LNCAP (cell line): ENCODE measurements around the gene SDK1.

ENCODE experiments used
- TF ChIP-seq, protein P1 (sequence below): fragments of 450-650 bp; IDR thresholded peaks from 2 replicates; pipeline ENCODE4 v1.5.1; 2017; ENCODE audit warnings: mild to moderate bottlenecking

SDK1 gene

DNA sequence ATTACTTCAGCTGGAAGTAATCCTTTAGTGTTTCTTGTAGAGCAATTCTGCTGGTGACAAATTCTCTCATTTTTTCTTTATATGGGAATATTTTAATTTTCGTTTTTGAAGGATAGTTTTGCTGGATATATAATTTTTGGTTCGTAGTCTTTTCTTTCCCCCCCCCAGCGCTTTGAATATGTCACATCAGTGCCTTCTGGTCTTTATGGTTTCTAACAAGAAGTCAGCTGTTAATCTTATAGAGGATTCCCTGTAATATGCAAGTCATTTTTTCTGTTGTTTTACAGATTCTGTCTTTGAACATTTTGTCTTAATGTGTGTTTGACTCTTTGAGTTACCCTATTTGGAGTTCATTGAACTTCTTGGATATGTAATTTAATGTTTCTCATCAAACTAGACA is 96.3 kb downstream of the SDK1 start:
- TF ChIP-seq, protein P1, sequence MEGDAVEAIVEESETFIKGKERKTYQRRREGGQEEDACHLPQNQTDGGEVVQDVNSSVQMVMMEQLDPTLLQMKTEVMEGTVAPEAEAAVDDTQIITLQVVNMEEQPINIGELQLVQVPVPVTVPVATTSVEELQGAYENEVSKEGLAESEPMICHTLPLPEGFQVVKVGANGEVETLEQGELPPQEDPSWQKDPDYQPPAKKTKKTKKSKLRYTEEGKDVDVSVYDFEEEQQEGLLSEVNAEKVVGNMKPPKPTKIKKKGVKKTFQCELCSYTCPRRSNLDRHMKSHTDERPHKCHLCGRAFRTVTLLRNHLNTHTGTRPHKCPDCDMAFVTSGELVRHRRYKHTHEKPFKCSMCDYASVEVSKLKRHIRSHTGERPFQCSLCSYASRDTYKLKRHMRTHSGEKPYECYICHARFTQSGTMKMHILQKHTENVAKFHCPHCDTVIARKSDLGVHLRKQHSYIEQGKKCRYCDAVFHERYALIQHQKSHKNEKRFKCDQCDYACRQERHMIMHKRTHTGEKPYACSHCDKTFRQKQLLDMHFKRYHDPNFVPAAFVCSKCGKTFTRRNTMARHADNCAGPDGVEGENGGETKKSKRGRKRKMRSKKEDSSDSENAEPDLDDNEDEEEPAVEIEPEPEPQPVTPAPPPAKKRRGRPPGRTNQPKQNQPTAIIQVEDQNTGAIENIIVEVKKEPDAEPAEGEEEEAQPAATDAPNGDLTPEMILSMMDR, result no peak

DNA sequence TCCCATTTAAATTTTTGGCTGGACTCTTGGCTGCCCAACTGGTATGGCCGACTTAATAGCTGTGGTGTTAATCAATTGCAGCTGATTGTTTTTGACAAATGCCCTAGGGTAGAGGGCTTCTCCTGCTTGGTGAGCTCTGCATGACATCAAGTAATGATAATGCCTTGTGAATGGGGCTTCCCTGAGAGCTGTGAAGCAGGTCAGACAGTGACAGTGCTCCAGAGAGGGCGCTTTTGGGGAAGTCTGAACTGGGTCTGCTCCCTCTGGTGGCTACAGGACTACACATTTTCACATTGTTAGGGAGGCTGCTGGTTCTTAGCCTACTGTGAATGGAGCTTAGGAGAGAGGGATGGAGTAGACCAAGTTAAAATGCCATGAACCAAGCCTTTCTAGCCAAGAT is 98.8 kb downstream of the SDK1 start:
- TF ChIP-seq, protein P1, result no peak

- TF ChIP-seq, protein P1, result no peak
Observed at GRCh38 chr7:3404501-3404900, 103.4 kb downstream of the SDK1 start.

GRCh38 chr7:3408814-3409595 is 108.0 kb downstream of the SDK1 start:
- TF ChIP-seq, protein P1, result no peak

GRCh38 chr7:3412871-3413270 is 111.8 kb downstream of the SDK1 start:
- TF ChIP-seq, protein P1, result no peak

DNA sequence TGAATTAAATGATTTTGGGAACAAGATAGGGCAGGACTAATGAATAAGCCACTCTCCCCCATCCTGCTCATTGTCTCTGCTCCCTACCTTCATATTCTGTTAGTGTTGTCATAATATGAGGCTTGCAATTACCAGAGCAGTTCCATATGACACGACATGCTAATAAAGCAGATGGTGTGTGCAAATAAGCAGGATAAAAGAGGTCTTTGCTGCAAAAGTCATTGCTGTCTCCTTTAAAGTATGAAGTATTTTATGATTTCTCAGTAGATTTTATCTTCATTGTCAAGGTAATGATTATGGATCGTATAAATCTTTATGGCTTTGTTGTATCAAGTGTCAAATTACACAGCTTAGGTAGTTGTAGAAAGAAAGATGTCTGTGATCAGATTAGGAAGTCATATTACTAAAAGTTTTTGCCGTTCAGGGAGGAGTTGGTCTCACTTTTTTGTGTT is 114.8 kb downstream of the SDK1 start:
- TF ChIP-seq, protein P1, result no peak

DNA sequence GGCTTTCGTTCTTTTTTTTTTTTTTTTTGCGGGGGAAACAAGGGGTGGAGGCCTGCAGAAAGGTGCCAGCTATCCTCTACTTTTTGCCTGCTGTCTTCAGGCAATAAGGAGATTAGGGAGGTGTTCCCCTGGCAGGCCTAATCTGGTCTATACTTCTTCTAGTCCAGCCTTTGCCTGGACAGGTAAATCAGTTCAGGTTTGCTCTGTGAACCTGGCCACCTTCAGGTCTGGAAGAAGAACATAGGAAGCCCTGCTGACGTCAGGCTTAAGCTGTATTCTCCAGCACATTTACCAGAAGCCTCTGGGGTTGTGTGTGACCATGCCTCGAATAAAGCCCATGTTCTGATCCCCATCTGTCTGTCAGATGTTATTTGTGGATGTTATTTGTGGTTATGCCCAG is 115.4 kb downstream of the SDK1 start:
- TF ChIP-seq, protein P1, result no peak
